Measurements from ENCODE around the gene SLC25A30.
"Not testable (repeated sequence)": the region's sequence is repeated elsewhere in the genome, so short reads cannot be mapped to it uniquely, and the experiment has no call there.

The SLC25A30 gene

DNA sequence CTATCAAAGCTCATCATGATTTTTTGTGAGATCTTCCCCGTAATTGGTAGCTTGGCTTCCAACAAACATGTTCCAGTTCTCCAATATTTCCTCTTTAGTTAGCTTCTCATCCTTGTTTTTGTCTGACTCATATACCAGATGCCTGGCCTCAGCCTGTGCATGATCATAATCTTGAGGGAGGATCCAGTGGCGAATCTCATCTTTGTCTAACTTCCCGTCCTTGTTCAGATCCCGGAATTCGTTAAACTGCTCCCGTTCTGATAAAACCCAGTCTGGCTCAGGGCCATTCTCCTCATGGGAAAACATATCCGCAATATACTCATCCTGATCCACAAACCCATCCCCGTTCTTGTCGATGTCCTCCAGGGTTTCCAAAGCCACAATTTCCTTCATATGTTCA lies 27.8 kb downstream of the SLC25A30 start:
- not testable (repeated sequence) for DNase-seq

GRCh38 chr13:45388664-45389063 lies 29.5 kb downstream of the SLC25A30 start:
- no peak for DNase-seq

DNA sequence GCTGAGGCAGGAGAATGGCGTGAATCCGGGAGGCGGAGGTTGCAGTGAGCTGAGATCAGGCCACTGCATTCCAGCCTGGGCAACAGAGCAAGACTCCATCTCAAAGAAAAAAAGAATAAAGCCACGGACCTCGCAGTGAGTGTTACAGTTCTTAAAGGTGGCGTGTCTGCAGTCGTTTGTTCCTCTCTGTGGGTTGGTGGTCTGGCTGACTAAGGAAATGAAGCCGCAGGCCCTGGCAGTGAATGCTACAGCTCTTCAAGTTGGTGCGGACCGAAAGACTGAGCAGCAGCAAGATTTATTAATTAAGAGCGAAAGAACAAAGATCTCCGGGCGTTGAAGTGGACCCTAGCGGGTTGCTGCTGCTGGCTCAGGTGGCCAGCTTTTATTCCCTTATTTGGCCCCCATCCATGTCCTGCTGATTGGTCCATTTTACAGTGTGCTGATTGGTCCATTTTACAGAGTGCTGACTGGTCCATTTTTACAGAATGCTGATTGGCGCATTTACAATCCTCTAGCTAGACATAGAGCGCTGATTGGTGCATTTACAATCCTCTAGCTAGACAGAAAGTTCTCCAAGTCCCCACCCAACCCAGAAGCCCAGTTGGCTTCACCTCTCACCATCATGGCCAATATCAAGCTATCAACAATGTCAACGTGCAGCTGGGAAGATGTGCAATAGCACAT lies 31.1 kb downstream of the SLC25A30 start:
- DNase-seq: not testable (repeated sequence)

DNA sequence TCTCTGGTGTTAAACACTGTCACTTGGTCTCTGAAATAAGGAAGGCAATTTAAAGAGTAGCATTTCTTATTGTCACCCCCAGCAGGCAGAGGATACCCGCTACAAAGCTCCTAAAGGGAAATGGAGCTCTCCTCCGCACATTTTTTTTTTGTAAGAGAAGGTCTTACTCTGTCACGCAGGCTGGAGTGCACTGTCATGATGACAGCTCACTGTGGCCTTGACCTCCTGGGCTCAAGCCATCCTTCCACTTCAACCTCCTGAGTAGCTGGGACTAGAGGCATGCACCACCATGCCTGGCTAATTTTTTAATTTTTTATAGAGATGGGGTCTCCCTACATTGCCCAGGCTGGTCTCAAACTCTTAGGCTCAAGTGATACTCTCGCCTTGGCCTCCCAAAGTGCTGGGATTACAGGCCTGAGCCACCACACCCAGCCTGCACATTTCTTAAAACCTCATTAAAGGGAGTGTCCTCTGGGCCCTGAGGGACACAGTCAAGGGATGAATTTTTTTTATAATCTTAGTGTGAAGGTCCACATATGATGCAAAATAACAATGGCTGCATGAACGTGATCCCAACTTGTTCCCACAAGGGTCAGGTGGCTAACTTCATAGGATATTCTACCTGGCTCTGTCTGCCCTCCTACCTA lies 32.1 kb downstream of the SLC25A30 start:
- no peak for DNase-seq

GRCh38 chr13:45385320-45385719 lies 32.9 kb downstream of the SLC25A30 start:
- no peak for DNase-seq

DNA sequence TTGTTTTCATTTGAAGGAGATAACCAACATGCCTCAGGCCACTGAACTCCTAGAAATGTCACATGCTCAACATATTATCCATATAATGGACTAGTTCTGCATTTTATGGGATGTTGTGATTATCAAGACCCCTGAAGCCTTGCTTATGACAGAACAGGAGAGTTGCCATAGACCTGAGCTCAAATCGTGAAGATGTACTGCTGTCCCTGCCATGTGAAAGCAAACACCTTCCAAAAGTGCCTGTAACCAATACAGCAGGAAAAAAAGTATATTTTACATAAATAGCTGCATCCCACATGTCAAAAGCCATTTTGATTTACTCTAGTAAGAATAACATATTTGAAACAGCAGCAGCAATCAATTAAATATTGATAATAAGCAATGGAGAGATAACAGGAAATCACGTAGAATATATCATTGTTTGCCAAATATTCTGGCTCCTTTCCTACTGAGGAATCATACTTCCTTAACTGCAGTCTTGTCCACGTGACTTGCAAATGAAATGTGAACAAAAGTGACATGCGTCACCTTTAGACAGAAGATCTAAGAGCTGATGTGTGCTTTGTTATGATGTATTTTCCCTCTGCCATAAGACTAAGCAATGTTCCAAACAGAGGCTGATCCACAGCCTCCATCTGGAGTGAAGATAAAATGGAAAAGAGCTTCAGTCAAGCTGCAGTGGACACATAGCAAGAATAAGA lies 33.5 kb downstream of the SLC25A30 start:
- no peak for DNase-seq

DNA sequence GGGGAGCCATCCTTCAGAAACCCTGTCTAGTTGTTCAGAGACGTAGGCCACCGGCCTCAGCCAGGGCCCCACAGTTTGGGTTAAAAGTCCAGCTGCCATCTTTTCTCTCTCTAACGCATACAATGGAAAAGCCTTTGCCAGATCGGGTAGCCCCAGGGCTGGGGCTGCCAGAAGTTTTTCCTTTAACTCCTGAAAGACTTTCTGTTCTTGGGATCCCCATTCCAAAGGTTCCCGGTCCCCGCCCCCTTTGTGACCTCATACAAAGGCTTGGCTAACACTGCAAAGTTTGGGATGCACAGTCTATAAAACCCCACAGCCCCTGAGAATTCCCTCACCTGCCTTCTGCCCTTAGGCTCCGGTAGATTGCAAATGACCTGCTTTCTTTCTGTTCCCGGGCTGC lies 35.4 kb downstream of the SLC25A30 start:
- not testable (repeated sequence) for DNase-seq

- no peak for DNase-seq
These were observed 37.0 kb downstream of the SLC25A30 start for GRCh38 chr13:45381196-45381595.

- not testable (repeated sequence) for DNase-seq
These were observed 37.5 kb downstream of the SLC25A30 start for GRCh38 chr13:45380708-45381107.

DNA sequence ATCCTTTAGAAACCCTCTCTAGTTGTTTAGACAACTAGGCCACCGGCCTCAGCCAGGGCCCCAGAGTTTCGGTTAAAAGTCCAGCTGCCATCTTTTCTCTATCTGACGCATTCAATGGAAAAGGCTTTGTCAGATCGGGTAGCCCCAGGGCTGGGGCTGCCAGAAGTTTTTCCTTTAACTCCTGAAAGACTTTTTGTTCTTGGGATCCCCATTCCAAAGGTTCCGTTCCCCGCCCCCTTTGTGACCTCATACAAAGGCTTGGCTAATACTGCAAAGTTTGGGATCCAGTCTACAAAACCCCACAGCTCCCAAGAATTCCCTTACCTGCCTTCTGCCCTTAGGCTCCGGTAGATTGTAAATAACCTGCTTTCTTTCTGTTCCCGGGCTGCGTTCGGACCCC lies 38.7 kb downstream of the SLC25A30 start:
- DNase-seq: not testable (repeated sequence)

- not testable (repeated sequence) for DNase-seq
These were observed 39.4 kb downstream of the SLC25A30 start for GRCh38 chr13:45378786-45379185.

GRCh38 chr13:45377314-45377713 lies 40.9 kb downstream of the SLC25A30 start:
- DNase-seq: not testable (repeated sequence)

GRCh38 chr13:45376651-45377050 lies 41.5 kb downstream of the SLC25A30 start:
- DNase-seq: not testable (repeated sequence)

DNA sequence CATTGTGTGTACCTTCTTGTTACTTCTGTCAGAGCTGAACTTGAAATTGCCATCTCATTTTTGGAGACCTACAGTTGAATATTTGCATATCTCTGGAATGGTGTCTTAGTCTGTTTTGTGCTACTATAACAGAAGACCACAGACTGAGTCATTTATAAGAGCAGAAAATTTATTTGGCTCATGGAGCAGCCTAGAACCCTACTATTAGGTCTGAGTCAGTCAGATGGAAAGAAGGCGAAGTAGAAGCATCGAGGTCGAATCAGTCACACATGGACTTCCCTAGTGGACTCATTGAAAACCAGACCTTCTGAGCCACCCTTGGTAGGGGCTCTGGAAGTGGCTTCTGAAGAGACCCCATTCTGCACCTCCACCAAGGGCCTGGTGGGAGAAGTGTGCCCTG lies 43.3 kb downstream of the SLC25A30 start:
- no peak for DNase-seq

GRCh38 chr13:45373162-45373547 lies 45.0 kb downstream of the SLC25A30 start:
- no peak for DNase-seq

GRCh38 chr13:45372189-45373161 lies 45.7 kb downstream of the SLC25A30 start:
- DNase-seq: no peak

GRCh38 chr13:45370922-45371406 lies 47.2 kb downstream of the SLC25A30 start:
- DNase-seq: peak; percentile 83

DNA sequence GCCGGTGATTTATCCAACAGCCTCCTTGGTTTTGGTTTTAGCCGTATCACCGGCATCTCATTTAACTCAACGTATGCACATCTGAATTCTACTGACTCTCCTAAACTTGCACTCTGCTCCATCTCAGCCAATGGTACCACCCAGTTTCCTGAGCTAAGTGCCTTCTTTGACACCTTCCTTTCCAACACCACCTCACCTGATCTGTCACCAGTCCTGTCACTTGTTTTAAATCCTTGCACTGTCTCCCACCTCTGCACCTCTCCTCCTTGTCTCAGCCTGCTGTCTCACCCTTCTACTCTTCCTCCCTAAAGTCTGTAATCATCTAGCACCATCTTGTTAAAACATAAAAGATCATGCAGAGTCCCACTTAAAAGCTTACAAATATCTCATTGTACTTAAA lies 49.1 kb downstream of the SLC25A30 start:
- DNase-seq: no peak

- DNase-seq: no peak
These were observed 49.6 kb downstream of the SLC25A30 start for GRCh38 chr13:45368571-45368970.

DNA sequence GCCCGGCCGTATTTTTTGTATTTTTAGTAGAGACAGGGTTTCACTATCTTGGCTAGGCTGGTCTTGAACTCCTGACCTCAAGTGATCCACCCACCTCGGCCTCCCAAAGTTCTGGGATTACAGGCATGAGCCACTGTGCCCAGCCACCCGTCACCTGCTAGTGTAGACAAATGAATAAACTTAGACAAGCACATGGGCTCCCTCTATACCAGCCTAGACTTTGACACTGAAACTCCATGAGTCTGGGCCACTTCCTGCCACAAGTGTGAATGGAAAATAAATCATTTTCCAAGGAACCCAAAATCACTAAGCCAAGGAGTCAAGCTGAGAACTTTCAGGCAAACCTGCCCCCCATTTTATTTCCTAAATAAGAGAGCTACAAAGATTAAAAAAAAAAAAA lies 50.2 kb downstream of the SLC25A30 start:
- no peak for DNase-seq

DNA sequence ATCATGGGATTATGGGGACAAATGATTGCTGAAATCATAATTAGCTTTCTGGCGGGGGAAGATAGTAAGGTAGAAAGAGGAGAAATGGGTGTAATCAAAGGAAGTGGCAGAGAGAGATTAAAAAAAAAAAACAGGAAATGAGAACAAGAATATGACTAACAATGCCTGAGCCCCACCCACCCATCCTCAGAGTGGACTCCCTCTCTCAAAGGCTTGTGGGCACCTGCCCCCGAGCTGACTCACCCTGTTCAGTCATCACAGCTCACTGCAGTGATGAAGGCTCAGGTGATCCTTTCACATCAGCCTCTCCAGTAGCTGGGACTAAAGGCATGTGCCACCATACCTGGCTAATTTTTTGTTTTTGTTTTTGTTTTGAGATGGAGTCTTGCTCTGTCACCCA lies 50.8 kb downstream of the SLC25A30 start:
- DNase-seq: peak; percentile 84

- DNase-seq: no peak
These were observed 52.7 kb downstream of the SLC25A30 start for GRCh38 chr13:45365558-45365885.

Measured in activated CD8-positive, alpha-beta memory T cell treated with anti-CD3 and anti-CD28 coated beads, Interleukin-2, amount 50 U/mL, for 48 hours (primary cell).